Measurements from ENCODE around the gene AGMO.

DNA sequence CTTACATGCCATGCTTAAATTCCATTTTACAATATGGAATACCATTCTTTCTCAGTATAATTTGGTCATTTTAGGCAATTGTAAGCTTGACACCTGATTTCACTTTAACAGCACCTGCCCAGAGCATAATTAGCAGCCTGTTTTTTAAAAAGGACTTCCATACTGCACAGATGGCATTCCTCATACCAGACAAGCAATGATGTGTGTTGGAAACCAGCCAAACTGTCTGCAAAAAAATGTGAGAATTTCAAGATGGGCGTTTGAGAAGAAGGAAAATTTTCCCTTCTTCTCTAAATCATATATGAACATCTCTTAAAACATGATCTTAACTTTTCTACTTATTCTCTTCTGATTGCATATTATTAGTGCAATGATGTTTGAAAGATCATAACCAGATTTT is 40.4 kb upstream of the AGMO start:
- TF ChIP-seq, protein P1, sequence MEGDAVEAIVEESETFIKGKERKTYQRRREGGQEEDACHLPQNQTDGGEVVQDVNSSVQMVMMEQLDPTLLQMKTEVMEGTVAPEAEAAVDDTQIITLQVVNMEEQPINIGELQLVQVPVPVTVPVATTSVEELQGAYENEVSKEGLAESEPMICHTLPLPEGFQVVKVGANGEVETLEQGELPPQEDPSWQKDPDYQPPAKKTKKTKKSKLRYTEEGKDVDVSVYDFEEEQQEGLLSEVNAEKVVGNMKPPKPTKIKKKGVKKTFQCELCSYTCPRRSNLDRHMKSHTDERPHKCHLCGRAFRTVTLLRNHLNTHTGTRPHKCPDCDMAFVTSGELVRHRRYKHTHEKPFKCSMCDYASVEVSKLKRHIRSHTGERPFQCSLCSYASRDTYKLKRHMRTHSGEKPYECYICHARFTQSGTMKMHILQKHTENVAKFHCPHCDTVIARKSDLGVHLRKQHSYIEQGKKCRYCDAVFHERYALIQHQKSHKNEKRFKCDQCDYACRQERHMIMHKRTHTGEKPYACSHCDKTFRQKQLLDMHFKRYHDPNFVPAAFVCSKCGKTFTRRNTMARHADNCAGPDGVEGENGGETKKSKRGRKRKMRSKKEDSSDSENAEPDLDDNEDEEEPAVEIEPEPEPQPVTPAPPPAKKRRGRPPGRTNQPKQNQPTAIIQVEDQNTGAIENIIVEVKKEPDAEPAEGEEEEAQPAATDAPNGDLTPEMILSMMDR (IDR thresholded peaks at IDR 0.05): no peak
- TF ChIP-seq POLR2AphosphoS5 (IDR thresholded peaks at IDR 0.05): no peak

Data from breast epithelium (tissue), 3 donors.